ENCODE results near the gene TMEM200B.
"Not testable (repeated sequence)": the region's sequence is repeated elsewhere in the genome, so short reads cannot be mapped to it uniquely, and the experiment has no call there.

Gene TMEM200B

DNA sequence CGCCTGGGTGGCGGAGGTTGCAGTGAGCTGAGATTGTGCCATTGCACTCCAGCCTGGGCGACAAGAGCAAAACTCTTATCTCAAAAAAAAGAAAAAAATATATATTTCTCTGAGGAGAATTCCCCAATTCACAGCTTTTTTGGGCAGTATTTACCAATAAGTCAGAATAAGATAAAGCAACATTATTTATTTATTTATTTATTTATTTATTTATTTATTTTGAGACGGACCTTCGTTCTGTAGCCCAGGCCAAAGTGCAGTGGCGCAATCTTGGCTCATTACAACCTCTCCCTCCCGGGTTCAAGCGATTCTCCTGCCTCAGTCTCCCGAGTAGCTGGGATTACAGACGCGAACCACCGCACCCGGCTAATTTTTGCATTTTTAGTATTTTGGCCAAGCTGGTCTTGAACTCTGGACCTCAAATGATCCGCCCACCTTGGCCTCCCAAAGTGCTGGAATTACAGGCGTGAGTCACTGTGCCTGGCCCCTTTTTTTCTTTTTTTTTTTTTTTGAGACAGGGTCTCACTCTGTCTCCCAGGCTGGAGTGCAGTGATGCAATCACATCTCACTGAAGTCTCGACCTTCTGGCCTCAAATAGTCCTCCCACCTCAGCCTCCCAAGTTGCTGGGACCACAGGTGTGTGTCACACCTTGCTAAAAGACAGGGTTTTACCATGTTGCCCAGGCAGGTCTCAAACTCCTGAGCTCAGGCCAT is 43.6 kb downstream of the TMEM200B start:
- H3K27ac ChIP-seq (ENCODE audit: extremely low read depth, low read depth, low read length); CTCF ChIA-PET; H3K9me3 ChIP-seq (ENCODE audit: control insufficient read depth, insufficient read depth, low read depth, low read length); POLR2A ChIA-PET; H3K36me3 ChIP-seq (ENCODE audit: control insufficient read depth in 2 of 2, insufficient read depth in 1 of 2, low read length in 2 of 2); H3K4me3 ChIP-seq (ENCODE audit: low read depth, low read length): not testable (repeated sequence)
- H3K4me1 ChIP-seq (ENCODE audit: control insufficient read depth, insufficient read depth, low read length): peaks cover 15% of the 10 kb centered on the region
- 0 out of 2 replicates have a peak, but pooled peaks have one; percentile 40 for TF ChIP-seq ZNF223 (tag by site-specific recombination; IDR thresholded peaks at IDR 0.05)
- TF ChIP-seq, protein P1, sequence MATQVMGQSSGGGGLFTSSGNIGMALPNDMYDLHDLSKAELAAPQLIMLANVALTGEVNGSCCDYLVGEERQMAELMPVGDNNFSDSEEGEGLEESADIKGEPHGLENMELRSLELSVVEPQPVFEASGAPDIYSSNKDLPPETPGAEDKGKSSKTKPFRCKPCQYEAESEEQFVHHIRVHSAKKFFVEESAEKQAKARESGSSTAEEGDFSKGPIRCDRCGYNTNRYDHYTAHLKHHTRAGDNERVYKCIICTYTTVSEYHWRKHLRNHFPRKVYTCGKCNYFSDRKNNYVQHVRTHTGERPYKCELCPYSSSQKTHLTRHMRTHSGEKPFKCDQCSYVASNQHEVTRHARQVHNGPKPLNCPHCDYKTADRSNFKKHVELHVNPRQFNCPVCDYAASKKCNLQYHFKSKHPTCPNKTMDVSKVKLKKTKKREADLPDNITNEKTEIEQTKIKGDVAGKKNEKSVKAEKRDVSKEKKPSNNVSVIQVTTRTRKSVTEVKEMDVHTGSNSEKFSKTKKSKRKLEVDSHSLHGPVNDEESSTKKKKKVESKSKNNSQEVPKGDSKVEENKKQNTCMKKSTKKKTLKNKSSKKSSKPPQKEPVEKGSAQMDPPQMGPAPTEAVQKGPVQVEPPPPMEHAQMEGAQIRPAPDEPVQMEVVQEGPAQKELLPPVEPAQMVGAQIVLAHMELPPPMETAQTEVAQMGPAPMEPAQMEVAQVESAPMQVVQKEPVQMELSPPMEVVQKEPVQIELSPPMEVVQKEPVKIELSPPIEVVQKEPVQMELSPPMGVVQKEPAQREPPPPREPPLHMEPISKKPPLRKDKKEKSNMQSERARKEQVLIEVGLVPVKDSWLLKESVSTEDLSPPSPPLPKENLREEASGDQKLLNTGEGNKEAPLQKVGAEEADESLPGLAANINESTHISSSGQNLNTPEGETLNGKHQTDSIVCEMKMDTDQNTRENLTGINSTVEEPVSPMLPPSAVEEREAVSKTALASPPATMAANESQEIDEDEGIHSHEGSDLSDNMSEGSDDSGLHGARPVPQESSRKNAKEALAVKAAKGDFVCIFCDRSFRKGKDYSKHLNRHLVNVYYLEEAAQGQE (tag by site-specific recombination; IDR thresholded peaks at IDR 0.05): peak; percentile 54; the same call in 1 of the 2 replicates
- 0 out of 2 replicates have a peak, but pooled peaks have one; percentile 59 for TF ChIP-seq ZNF530 (tag by site-specific recombination; IDR thresholded peaks at IDR 0.05; ENCODE audit: low read depth)
- peak; percentile 31; the same call in 1 of the 2 replicates for TF ChIP-seq ZNF791 (tag by site-specific recombination; IDR thresholded peaks at IDR 0.05)
- peak; percentile 18; the same call in 1 of the 2 replicates for TF ChIP-seq GLI2 (tag by site-specific recombination; IDR thresholded peaks at IDR 0.05; ENCODE audit: borderline replicate concordance, low read depth)
- 0 out of 2 replicates have a peak, but pooled peaks have one; percentile 36 for TF ChIP-seq ZNF664 (tag by site-specific recombination; IDR thresholded peaks at IDR 0.05)
- peak; percentile 95 for TF ChIP-seq ZNF394 (tag by site-specific recombination; IDR thresholded peaks at IDR 0.05; ENCODE audit: borderline replicate concordance)
- TF ChIP-seq ZNF433 (tag by site-specific recombination; IDR thresholded peaks at IDR 0.05; ENCODE audit: low read depth): peak; percentile 74
- peak; percentile 55; the same call in 1 of the 2 replicates for TF ChIP-seq ZNF558 (tag by site-specific recombination; IDR thresholded peaks at IDR 0.05)
- peak; percentile 63 for TF ChIP-seq ZNF555 (tag by site-specific recombination; conservative IDR thresholded peaks at IDR 0.05)
- TF ChIP-seq ZBTB17 (tag by site-specific recombination; IDR thresholded peaks at IDR 0.05): peak; percentile 13; the same call in 1 of the 2 replicates
- TF ChIP-seq ZFHX2 (tag by site-specific recombination; conservative IDR thresholded peaks at IDR 0.05): peak; percentile 80
- TF ChIP-seq ZBTB21 (tag by site-specific recombination; IDR thresholded peaks at IDR 0.05): peak; percentile 28; the same call in 1 of the 2 replicates
- TF ChIP-seq ZNF266 (tag by site-specific recombination; IDR thresholded peaks at IDR 0.05; ENCODE audit: low read depth): peak; percentile 55; the same call in 1 of the 2 replicates
- TF ChIP-seq ZNF426 (tag by site-specific recombination; IDR thresholded peaks at IDR 0.05): peak; percentile 85
- TF ChIP-seq ZNF518A (tag by site-specific recombination; conservative IDR thresholded peaks at IDR 0.05; ENCODE audit: low read depth): peak; percentile 90
- TF ChIP-seq ZNF140 (tag by site-specific recombination; IDR thresholded peaks at IDR 0.05): peak; percentile 62; the same call in 1 of the 2 replicates
- TF ChIP-seq ZNF629 (tag by site-specific recombination; IDR thresholded peaks at IDR 0.05): peak; percentile 50; the same call in 1 of the 2 replicates
- peak; percentile 39; the same call in 1 of the 2 replicates for TF ChIP-seq ZEB2 (tag by site-specific recombination; IDR thresholded peaks at IDR 0.05)
- TF ChIP-seq ZBTB8A (tag by site-specific recombination; IDR thresholded peaks at IDR 0.05): peak; percentile 64
- TF ChIP-seq ZNF654 (tag by site-specific recombination; IDR thresholded peaks at IDR 0.05; ENCODE audit: low read depth): peak; percentile 27; the same call in 1 of the 2 replicates
- TF ChIP-seq ZNF510 (tag by site-specific recombination; IDR thresholded peaks at IDR 0.05; ENCODE audit: insufficient replicate concordance): peak; percentile 55
- peak; percentile 77 for TF ChIP-seq ZNF560 (tag by site-specific recombination; IDR thresholded peaks at IDR 0.05; ENCODE audit: borderline replicate concordance)
- peak; percentile 74 for TF ChIP-seq ZNF623 (tag by site-specific recombination; IDR thresholded peaks at IDR 0.05)
- TF ChIP-seq, protein P2, sequence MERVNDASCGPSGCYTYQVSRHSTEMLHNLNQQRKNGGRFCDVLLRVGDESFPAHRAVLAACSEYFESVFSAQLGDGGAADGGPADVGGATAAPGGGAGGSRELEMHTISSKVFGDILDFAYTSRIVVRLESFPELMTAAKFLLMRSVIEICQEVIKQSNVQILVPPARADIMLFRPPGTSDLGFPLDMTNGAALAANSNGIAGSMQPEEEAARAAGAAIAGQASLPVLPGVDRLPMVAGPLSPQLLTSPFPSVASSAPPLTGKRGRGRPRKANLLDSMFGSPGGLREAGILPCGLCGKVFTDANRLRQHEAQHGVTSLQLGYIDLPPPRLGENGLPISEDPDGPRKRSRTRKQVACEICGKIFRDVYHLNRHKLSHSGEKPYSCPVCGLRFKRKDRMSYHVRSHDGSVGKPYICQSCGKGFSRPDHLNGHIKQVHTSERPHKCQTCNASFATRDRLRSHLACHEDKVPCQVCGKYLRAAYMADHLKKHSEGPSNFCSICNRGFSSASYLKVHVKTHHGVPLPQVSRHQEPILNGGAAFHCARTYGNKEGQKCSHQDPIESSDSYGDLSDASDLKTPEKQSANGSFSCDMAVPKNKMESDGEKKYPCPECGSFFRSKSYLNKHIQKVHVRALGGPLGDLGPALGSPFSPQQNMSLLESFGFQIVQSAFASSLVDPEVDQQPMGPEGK (tag by site-specific recombination; IDR thresholded peaks at IDR 0.05): 0 out of 2 replicates have a peak, but pooled peaks have one; percentile 13
- peak; percentile 38; the same call in 1 of the 2 replicates for TF ChIP-seq EGR2 (tag by site-specific recombination; IDR thresholded peaks at IDR 0.05; ENCODE audit: low read depth)
- 0 out of 2 replicates have a peak, but pooled peaks have one; percentile 42 for TF ChIP-seq ZXDB (tag by site-specific recombination; IDR thresholded peaks at IDR 0.05)

Measured in HEK293 (cell line).